GM21423 (cell line): ENCODE results near the gene TSPAN17.
A peak's percentile ranks its signal among the peaks of the same experiment; 100 is the strongest.

Experiments
- ATAC-seq: cut with Tn5 transposase; IDR thresholded peaks from one replicate; pipeline ENCODE4 v1.9.1; 2021; ENCODE audit warnings: mild to moderate bottlenecking, moderate library complexity; ENCODE audit not compliant: unreplicated experiment

TSPAN17 gene

GRCh38 chr5:176658817-176659511, 11.7 kb downstream of the TSPAN17 start:
- ATAC-seq, result peak; percentile 40

DNA sequence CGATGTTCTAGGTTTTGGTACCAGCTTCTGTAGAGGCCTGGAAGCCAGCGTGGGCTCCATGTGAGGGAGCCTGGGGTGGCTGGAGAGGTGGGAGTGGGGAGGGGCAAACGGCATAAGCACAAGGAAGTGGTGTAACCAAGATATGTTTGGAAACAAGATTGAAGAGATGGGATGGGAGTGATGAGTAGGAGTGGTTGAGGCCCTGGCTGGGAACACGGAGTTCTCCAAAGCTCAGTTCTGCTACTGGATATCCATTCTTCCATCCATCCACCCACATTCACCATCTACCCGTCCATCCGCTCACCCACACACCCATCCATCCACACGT, 12.2 kb downstream of the TSPAN17 start:
- no peak for ATAC-seq

DNA sequence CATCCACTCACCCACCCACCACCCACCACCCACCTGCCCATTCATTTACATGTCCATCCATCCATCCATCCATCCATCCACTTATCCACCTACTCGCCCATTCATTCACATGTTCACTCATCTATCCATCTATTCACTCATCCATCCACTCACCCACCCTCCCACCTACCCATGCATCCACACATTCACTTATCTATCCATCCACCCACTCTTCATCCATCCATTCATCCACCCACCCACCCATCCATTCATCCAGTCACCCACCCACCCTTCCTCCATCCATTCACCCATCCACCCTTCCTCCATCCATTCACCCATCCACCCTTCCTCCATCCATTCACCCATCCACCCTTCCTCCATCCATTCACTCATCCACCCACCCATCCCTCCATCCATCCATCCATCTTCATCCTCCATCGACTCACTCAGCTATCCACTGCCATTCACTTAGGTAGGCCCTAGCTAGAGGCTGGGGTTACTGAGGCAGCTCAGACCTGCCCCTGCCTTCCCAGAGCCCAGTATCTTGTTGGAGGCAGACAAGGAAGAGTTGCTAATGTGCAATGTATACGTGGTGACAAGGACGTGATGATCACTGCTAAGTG, 12.7 kb downstream of the TSPAN17 start:
- ATAC-seq, result no peak

GRCh38 chr5:176660530-176660859, 13.2 kb downstream of the TSPAN17 start:
- ATAC-seq, result peak; percentile 27

- ATAC-seq, result peak; percentile 52
Measured at GRCh38 chr5:176660860-176661641, 13.8 kb downstream of the TSPAN17 start.

DNA sequence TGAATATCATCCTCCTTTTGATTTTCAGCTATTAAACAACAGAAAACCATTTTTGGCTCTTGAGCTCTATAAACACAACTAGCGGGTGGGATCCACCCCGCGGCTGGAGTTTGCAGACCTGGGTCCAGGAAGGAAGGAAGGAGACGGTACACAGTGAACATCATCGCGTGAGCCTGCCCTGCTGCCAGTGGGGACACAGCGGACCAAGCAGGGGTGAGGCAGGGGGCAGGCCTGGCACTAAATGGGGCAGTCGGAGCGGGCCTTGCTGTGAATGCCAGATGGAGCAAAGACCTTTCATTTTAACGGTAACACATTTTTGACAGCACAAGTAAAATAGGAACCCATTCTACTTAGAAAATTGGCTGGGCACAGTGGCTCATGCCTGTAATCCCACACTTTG, 14.4 kb downstream of the TSPAN17 start:
- no peak for ATAC-seq

DNA sequence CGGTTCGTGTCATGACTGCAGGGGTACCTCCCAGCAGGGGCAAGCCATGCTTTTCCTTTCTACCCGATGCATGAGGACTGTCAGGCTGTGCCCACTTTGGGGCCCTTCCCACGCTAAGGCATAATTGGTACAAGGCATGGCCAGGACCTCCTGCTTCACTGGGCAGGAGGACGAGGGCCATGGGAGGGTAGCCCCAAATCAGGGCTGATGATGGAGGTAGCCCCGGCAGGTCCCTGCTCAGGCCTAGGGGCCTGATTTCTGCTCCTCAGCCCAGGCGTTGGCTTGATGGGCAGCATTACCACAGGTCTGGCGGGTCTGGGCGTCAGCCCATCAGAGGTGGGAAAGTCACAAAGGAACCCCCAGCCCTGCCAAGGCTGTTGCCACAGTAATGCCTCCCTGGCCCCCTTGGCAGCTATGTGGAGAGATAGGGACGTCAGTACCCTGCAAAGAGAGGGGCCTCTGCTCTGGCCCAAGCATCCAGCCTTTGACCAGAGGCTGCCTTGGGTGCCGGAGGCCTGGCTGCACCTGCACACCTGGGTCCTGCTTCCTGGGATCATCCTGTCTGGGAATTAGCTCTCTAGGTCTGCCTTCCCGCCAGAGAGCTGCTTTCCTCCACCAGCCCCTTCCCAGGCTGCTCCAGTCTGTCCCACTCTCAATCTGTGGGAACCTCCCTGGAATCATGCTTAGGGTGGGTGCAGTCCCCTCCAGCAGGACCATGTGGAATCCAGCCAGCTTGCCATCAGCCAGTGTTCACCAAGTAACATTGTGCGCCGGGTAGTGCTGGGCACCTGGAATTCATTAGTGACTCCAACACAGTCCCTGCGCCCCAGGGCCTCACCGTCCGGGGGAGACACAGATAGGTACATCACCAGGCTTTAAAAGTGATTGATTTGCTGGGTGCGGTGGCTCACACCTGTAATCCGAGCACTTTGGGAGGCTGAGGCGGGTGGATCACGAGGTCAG, 15.4 kb downstream of the TSPAN17 start:
- ATAC-seq, result no peak

GRCh38 chr5:176663566-176663965, 16.3 kb downstream of the TSPAN17 start:
- ATAC-seq, result no peak

GRCh38 chr5:176664479-176664878, 17.2 kb downstream of the TSPAN17 start:
- no peak for ATAC-seq

- ATAC-seq, result no peak
Measured at GRCh38 chr5:176664886-176665285, 17.6 kb downstream of the TSPAN17 start.

DNA sequence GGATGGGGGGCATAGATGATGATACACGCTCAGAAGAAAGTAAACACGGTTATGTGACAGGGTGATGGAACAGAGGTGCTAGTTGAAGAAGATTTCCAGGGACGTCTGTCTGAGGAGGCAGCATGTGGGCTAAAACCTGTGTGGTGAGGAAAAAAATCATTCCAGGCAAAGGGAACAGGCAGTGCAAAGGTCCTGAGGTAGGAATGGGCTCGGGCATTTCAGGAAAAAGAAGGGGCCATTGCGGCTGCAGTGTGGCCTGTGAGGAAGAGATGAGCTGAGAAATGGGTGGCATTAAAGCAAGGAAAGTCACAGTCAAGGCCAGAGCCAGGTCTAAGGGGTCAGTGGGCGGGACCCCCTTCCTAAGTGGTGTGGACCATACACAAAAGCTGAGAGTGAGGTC, 18.2 kb downstream of the TSPAN17 start:
- no peak for ATAC-seq

GRCh38 chr5:176667637-176668036, 20.4 kb downstream of the TSPAN17 start:
- ATAC-seq, result no peak

DNA sequence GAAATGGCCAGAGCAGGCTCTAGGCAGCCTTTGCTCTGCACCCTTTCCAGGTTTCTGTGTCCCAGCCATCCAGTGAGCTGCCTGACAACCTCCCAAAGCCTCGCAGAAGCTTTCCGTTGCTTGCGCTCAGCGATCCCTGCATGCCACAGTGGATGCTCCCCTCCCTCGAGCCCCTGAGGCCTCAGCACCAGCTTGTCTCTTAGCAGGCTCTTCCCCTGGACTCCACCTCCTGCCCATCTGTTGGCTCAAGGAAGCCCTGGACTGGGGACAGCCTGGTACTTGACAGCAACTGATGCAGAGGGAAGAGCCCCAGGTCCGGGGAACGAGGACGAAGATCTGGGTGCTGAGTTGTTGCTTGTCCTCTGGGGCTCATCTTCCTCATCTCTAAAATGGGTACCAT, 23.2 kb downstream of the TSPAN17 start:
- ATAC-seq, result no peak

GRCh38 chr5:176671399-176671798, 24.1 kb downstream of the TSPAN17 start:
- ATAC-seq, result no peak

DNA sequence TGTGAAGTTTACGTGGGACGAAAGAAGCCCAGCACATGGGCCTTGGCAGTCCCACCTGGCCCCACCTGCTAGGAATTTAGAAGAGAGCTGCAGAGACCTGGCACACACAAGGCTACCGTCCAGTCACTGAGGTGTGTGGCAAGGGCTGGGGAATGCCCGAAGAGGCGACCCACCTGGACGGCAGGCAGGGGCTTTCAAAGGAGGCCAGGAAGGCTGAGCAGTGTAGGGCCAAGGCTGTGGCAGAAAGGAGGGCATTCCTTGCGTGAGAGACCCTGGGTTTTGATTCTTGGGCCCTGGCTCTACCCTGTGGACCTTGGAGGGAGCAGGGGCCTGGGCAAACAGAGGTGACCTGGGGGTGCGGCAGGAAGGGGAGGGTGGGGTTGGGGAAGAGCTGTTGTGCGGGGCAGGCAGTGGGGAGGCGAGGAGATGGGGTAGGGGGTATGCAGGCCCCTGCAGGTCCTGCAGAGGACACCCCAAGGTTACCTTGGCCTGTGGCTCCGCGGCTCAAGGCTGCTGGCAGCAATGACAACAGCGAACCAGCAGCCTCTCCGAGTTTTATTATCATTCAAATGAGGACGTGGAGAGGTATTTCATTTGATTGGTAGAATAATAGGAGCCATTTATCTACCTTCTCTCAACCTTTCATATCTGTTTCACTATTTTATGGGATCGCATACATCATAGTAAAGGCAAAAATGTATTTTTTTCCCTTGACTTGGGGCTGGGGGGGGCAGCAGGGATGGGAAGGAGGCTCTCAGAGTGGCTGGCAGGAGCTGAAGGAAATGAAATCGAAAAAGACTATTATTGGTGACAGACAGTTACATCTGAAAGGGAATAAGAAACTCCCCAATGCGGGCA, 24.8 kb downstream of the TSPAN17 start:
- ATAC-seq, result no peak

GRCh38 chr5:176673651-176674583, 26.6 kb downstream of the TSPAN17 start:
- ATAC-seq, result no peak

- ATAC-seq, result no peak
Measured at GRCh38 chr5:176674799-176675198, 27.5 kb downstream of the TSPAN17 start.

GRCh38 chr5:176675676-176676360, 28.5 kb downstream of the TSPAN17 start:
- no peak for ATAC-seq
